SK-N-SH (cell line): ENCODE measurements around the gene BICC1. TPM values are rescaled to one million over a fixed set of nuclear protein-coding genes. Genes with fewer than 3 reads are reported as not detected.
A peak's percentile ranks its signal among the peaks of the same experiment; 100 is the strongest.

ENCODE experiments used
- CTCF ChIA-PET: fragments of 300-600, 350-600 bp; formaldehyde crosslinking; extraction: SDS; loops from one replicate; lab custom pipeline; 2021; lab: Yijun Ruan, JAX
- POLR2A ChIA-PET: fragments of 350-600 bp; sonication (Branson Sonifier 250); formaldehyde crosslinking; extraction: SDS; loops from one replicate; lab custom pipeline; 2020; ENCODE audit warnings: antibody characterized with exemption, inconsistent platforms; lab: Yijun Ruan, JAX
- DNase-seq: peaks from one replicate; pipeline ENCODE4 v3.0.0; 2012
- H2AFZ ChIP-seq: fragments of 200-600 bp; sonication (generic); 2 replicates; pipeline ENCODE4 v1.8.1; 2016; ENCODE audit warnings: antibody characterized with exemption, mild to moderate bottlenecking, low read depth
- H3F3A ChIP-seq: fragments of 200-600 bp; sonication (generic); replicated peaks from 2 replicates; pipeline ENCODE3; 2016; ENCODE audit warnings: antibody characterized with exemption, mild to moderate bottlenecking; ENCODE audit not compliant: insufficient read depth
- H3K27ac ChIP-seq, 2 experiments: fragments of 200-500 bp in 1 of 2; fragments of 200-600 bp in 1 of 2; sonication (Bioruptor generic) in 1 of 2; sonication (generic), shearing (Covaris generic) in 1 of 2; 2 replicates each; pipeline versions ENCODE4 v1.5.1 to v1.6.1; 2014 to 2016; ENCODE audit warnings: low read depth in 2 of 2, inconsistent platforms in 1 of 2, low read length in 1 of 2, mild to moderate bottlenecking in 1 of 2, mixed read lengths in 1 of 2
- H3K27me3 ChIP-seq: fragments of 200-600 bp; sonication (generic), shearing (Covaris generic); 2 replicates; pipeline ENCODE4 v1.6.1; 2016; ENCODE audit warnings: mixed run types; ENCODE audit not compliant: insufficient read depth
- H3K36me3 ChIP-seq, 2 experiments: fragments of 200-500 bp in 1 of 2; fragments of 200-600 bp in 1 of 2; sonication (Bioruptor generic) in 1 of 2; sonication (generic) in 1 of 2; replicated peaks in 1 of 2; 2 replicates each; pipeline versions ENCODE3 to v1.5.1; 2014 to 2016; ENCODE audit warnings: low read length in 1 of 2, mild to moderate bottlenecking in 1 of 2; ENCODE audit not compliant: insufficient read depth in 2 of 2, control insufficient read depth in 1 of 2
- H3K4me1 ChIP-seq, 2 experiments: fragments of 200-500 bp in 1 of 2; fragments of 200-600 bp in 1 of 2; sonication (Bioruptor generic) in 1 of 2; sonication (generic), shearing (Covaris generic) in 1 of 2; 2 replicates each; pipeline versions ENCODE4 v1.5.1 to v1.6.1; 2014 to 2016; ENCODE audit warnings: low read depth in 1 of 2, low read length in 1 of 2, mixed run types in 1 of 2; ENCODE audit not compliant: insufficient read depth in 2 of 2, control insufficient read depth in 1 of 2
- H3K4me2 ChIP-seq: fragments of 200-600 bp; sonication (generic), shearing (Covaris generic); 2 replicates; pipeline ENCODE4 v1.6.1; 2017; ENCODE audit warnings: mixed run types
- H3K4me3 ChIP-seq, 2 experiments: fragments of 200-500 bp in 1 of 2; fragments of 200-600 bp in 1 of 2; sonication (Bioruptor generic) in 1 of 2; sonication (generic), shearing (Covaris generic) in 1 of 2; 2 replicates each; pipeline versions ENCODE4 v1.5.1 to v1.8.1; 2014 to 2016; ENCODE audit warnings: low read depth in 2 of 2, inconsistent platforms in 1 of 2, low read length in 1 of 2, mild to moderate bottlenecking in 1 of 2, mixed read lengths in 1 of 2, moderate library complexity in 1 of 2
- H3K79me2 ChIP-seq: fragments of 200-600 bp; sonication (generic); 2 replicates; pipeline ENCODE4 v1.8.1; 2017; ENCODE audit warnings: mild to moderate bottlenecking; ENCODE audit not compliant: insufficient read depth
- H3K9ac ChIP-seq: fragments of 200-600 bp; sonication (generic); 2 replicates; pipeline ENCODE4 v1.6.1; 2017; ENCODE audit warnings: mixed run types
- H3K9me2 ChIP-seq: fragments of 200-600 bp; sonication (generic); 2 replicates; pipeline ENCODE4 v1.6.1; 2017; ENCODE audit warnings: mixed run types
- H3K9me3 ChIP-seq: fragments of 200-600 bp; sonication (generic); 2 replicates; pipeline ENCODE4 v1.6.1; 2017; ENCODE audit warnings: mixed run types, mild to moderate bottlenecking, moderate library complexity
- H4K20me1 ChIP-seq: fragments of 200-600 bp; sonication (generic); 2 replicates; pipeline ENCODE4 v1.6.1; 2017; ENCODE audit warnings: mild to moderate bottlenecking, mixed run types; ENCODE audit not compliant: insufficient read depth
- CTCF ChIP-seq: fragments of 200-600 bp; sonication (generic); IDR thresholded peaks from 2 replicates; pipeline ENCODE4 v1.6.1; 2017; ENCODE audit warnings: antibody characterized with exemption, mild to moderate bottlenecking, moderate library complexity
- EP300 ChIP-seq, 2 experiments: IDR thresholded peaks; 2 replicates each; pipeline versions ENCODE4 v1.4.0 to v1.6.1; 2012; ENCODE audit warnings: borderline replicate concordance in 1 of 2, low read depth in 1 of 2, low read length in 1 of 2
- FOSL2 ChIP-seq: IDR thresholded peaks from 2 replicates; pipeline ENCODE4 v1.4.0; 2012; ENCODE audit warnings: low read depth, mild to moderate bottlenecking, moderate library complexity, borderline replicate concordance
- FOXM1 ChIP-seq: IDR thresholded peaks from 2 replicates; pipeline ENCODE4 v1.4.0; 2012; ENCODE audit warnings: low read depth, mild to moderate bottlenecking
- JUND ChIP-seq: IDR thresholded peaks from 2 replicates; pipeline ENCODE4 v1.4.0; 2012
- MAX ChIP-seq: IDR thresholded peaks from 2 replicates; pipeline ENCODE4 v1.4.0; 2012; ENCODE audit warnings: low read depth
- NFIC ChIP-seq: IDR thresholded peaks from 2 replicates; pipeline ENCODE4 v1.4.0; 2012; ENCODE audit warnings: borderline replicate concordance
- NRF1 ChIP-seq: IDR thresholded peaks from 2 replicates; pipeline ENCODE4 v1.6.1; 2012; ENCODE audit warnings: low read depth, mild to moderate bottlenecking, low read length
- PBX3 ChIP-seq: IDR thresholded peaks from 2 replicates; pipeline ENCODE4; 2012
- POLR2AphosphoS5 ChIP-seq: IDR thresholded peaks from 2 replicates; pipeline ENCODE4 v1.6.1; 2012; ENCODE audit warnings: low read depth, low read length
- RXRA ChIP-seq: IDR thresholded peaks from 2 replicates; pipeline ENCODE4 v1.4.0; 2012; ENCODE audit warnings: low read depth, mild to moderate bottlenecking, borderline replicate concordance
- TEAD4 ChIP-seq: IDR thresholded peaks from 2 replicates; pipeline ENCODE4 v1.4.0; 2012; ENCODE audit warnings: mild to moderate bottlenecking, borderline replicate concordance; ENCODE audit not compliant: insufficient read depth
- WGBS: methylation state at CpG from one replicate; pipeline ENCODE4 v1.1.6; 2017; ENCODE audit warnings: low lambda C conversion rate; 5-methylcytosine and 5-hydroxymethylcytosine counted together
- polyA plus RNA-seq, 3 experiments: library from polyadenylated mRNA; depleted of rRNA; stranded (reverse); fragments of >200 nt; gene quantifications; 2 replicates each; pipeline ENCODE4 v1.2.3, GENCODE V29; 2012

BICC1 gene
- polyA plus RNA-seq, 1 of the 3 experiments (the other 2 are of a cell fraction): 1.5 TPM

GRCh38 chr10:58696736-58697135 lies 184.1 kb downstream of the BICC1 start:
- Histone ChIP-seq H2AFZ (no peak overlapping the region), H3K4me2 (no peak overlapping the region), H3K79me2 (no peaks in the 10 kb centered on the region), H4K20me1 (no peaks in the 10 kb centered on the region), H3K4me3 (no peak overlapping the region), H3K9ac (no peak overlapping the region), H3K27ac (no peak overlapping the region), H3K4me1 (peaks cover 12 to 31% of the 10 kb centered on the region in 2 experiments), H3K9me3 (no peaks in the 10 kb centered on the region), H3F3A (peaks cover 3% of the 10 kb centered on the region), H3K36me3 (no peaks in the 10 kb centered on the region), H3K9me2 (no peaks in the 10 kb centered on the region), H3K27me3 (no peaks in the 10 kb centered on the region)
- WGBS: 67% methylated on average over 4 of the region's 4 CpGs
- DNase-seq: no peak
- TF ChIP-seq JUND (0 out of 2 replicates have a peak, but pooled peaks have one; percentile 13), PBX3 (peak; percentile 39), FOSL2 (no peak), RXRA (no peak), NFIC (no peak)
- CTCF ChIA-PET: interaction anchor here (0.9 kb wide), 1 partner anchor 27 kb away, joined by 3 read pairs; no protein-coding TSS in a partner anchor
- POLR2A ChIA-PET: no interaction called here

GRCh38 chr10:58697691-58698090 lies 185.0 kb downstream of the BICC1 start:
- H3K9ac ChIP-seq: no peak overlapping the region
- TF ChIP-seq CTCF (no peak), POLR2AphosphoS5 (no peak), MAX (no peak), EP300 (IDR thresholded peaks at IDR 0.05; ENCODE audit: borderline replicate concordance in 1 of 2, low read depth in 1 of 2, low read length in 1 of 2) (no peak), TEAD4 (no peak), FOXM1 (no peak), NRF1 (no peak)
- H3F3A ChIP-seq: peaks cover 3% of the 10 kb centered on the region
- no peak for DNase-seq
- CTCF ChIA-PET: interaction anchor here (1.1 to 2.3 kb wide), 2 partner anchors 9 to 30 kb away, joined by 3 to 6 read pairs; no protein-coding TSS in a partner anchor
- POLR2A ChIA-PET: no interaction called here
- peaks cover 12 to 31% of the 10 kb centered on the region in 2 experiments for H3K4me1 ChIP-seq
- no peak overlapping the region for H2AFZ ChIP-seq
- H3K9me3 ChIP-seq: no peaks in the 10 kb centered on the region
- H4K20me1 ChIP-seq: no peaks in the 10 kb centered on the region
- H3K36me3 ChIP-seq: no peaks in the 10 kb centered on the region
- H3K4me2 ChIP-seq: no peak overlapping the region
- H3K27me3 ChIP-seq: no peaks in the 10 kb centered on the region
- 100% methylated on average over 3 of the region's 3 CpGs for whole genome bisulfite sequencing
- H3K4me3 ChIP-seq: no peak overlapping the region
- no peaks in the 10 kb centered on the region for H3K79me2 ChIP-seq
- peak overlapping the region in 1 of 2 experiments; percentile 89; a peak in 2 of 4 replicates for H3K27ac ChIP-seq
- H3K9me2 ChIP-seq: no peaks in the 10 kb centered on the region
